ENCODE measurements around the gene SPATA21. TPM values are rescaled to one million over a fixed set of nuclear protein-coding genes. Genes with fewer than 3 reads are reported as not detected.

Gene SPATA21
- total and polyA plus RNA-seq, 10 of the 15 experiments (the other 5 are each of a cell fraction or from before 2014, with no cell fraction given), result 0.05 to 1.1 (median 0.24) TPM; not detected in 1

DNA sequence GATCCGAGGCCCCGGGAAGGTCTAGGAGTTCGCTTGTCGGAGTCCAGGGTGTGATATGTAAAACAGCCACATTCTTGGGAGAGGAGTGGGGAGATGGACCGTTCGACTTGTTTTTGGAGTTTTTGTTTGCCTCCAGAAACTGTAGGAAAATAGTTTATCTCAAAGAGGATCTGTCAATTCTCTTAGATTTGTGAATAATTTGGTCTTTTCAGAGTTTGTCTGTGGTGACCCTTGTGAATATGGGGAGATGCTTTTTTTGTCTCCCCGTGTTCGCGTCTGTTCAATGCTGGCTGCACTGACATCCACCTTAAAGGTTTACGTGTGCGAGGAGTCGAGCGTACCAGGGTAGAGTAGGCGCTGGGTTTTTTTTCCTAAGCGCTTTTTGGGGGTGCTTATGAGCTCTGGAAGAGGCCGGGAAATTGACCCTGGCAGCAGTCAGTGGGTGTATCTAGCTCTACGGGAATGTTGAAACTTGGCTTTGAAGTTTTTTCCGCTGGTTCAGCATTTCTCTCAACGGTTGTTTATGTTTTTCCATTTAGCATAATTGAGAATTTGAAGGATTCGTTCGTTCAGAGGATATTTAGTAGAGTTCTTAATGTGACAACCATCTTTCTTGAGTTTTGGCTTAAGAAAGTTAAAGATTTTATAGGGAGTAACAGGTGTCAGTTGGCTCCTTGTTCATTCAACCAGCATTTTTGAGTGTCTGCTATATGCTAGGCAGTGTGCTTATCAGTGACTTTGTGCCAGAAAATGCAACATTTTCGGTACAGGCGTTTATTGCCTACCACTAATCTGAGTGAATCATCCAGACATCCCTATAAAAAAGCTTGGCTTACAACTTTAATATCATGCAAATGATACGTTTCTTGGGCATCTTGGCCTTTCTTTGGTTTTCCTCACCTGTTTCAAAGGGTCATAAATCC is 69.0 kb downstream of the SPATA21 start:
- ChIA-PET RAD21 (ENCODE audit: unreplicated experiment) (interaction anchor here (0.7 to 3.2 kb wide), 10 partner anchors 13 to 131 kb away, joined by 3 to 37 read pairs (median 3); no protein-coding TSS in a partner anchor), CTCF (interaction anchor here (0.6 to 5.7 kb wide), 7 partner anchors 7 to 164 kb away, joined by 3 to 30 read pairs (median 3); partner anchors contain the start of gene NECAP2), SMC1A (ENCODE audit: uncharacterized antibody, unreplicated experiment) (interaction anchor here (0.8 to 5.8 kb wide), 12 partner anchors 12 to 83 kb away, joined by 3 to 37 read pairs (median 4); partner anchors contain the start of genes NECAP2 and SPATA21), POLR2A (interaction anchor here (0.7 to 3.2 kb wide), 11 partner anchors 12 to 294 kb away, joined by 3 to 34 read pairs (median 4); partner anchors contain the start of genes FAM131C and FBXO42)
- no TSS peak for BruUV-seq (replicated peaks)
- FAIRE-seq, result no peak
- no peak for ATAC-seq
- intact Hi-C loops (cut with micrococcal nuclease; ENCODE audit: unreplicated experiment), result loop anchor here (1.0 to 5.0 kb wide), 5 partner anchors 19 to 521 kb away; partner anchors contain the start of genes CPLANE2, NECAP2 and SPEN
- Histone ChIP-seq H3K36me3 (ENCODE audit: control insufficient read depth in 2 of 2, insufficient read depth in 2 of 2, low read length in 1 of 2) (no peaks in the 10 kb centered on the region), H2AFZ (ENCODE audit: control insufficient read depth, low read depth, low read length) (no peak overlapping the region), H3K27me3 (replicated peaks in 1 of 2; ENCODE audit: control insufficient read depth in 2 of 2, insufficient read depth in 2 of 2, low read length in 1 of 2) (no peaks in the 10 kb centered on the region), H4K20me1 (ENCODE audit: control insufficient read depth, insufficient read depth) (peaks cover 5% of the 10 kb centered on the region), H3K9me3 (replicated peaks; ENCODE audit: control insufficient read depth, insufficient read depth, low read length) (no peaks in the 10 kb centered on the region), H3K79me2 (ENCODE audit: control insufficient read depth, insufficient read depth, low read length) (peaks cover 57% of the 10 kb centered on the region), H3K4me2 (ENCODE audit: control insufficient read depth, insufficient read depth) (peak overlapping the region; percentile 77), H3K4me1 (ENCODE audit: control insufficient read depth, insufficient read depth, low read length) (peaks cover 6% of the 10 kb centered on the region; the same call in 1 of the 2 replicates), H3K27ac (ENCODE audit: control insufficient read depth, insufficient read depth) (peak overlapping the region; percentile 96), H3K9ac (ENCODE audit: control insufficient read depth, insufficient read depth, low read length) (peak overlapping the region; percentile 91), H3K4me3 (peak overlapping the region; percentile 91)
- no peak for DNase-seq (ENCODE audit: low read depth, low spot score)
- in situ Hi-C loops (cut with MboI), result no loop called here
- under 1% methylated on average over 24 of the region's 24 CpGs for WGBS (ENCODE audit: insufficient coverage, insufficient replicate concordance, low lambda C conversion rate, missing lambda C conversion rate)
- TF ChIP-seq, protein P1, sequence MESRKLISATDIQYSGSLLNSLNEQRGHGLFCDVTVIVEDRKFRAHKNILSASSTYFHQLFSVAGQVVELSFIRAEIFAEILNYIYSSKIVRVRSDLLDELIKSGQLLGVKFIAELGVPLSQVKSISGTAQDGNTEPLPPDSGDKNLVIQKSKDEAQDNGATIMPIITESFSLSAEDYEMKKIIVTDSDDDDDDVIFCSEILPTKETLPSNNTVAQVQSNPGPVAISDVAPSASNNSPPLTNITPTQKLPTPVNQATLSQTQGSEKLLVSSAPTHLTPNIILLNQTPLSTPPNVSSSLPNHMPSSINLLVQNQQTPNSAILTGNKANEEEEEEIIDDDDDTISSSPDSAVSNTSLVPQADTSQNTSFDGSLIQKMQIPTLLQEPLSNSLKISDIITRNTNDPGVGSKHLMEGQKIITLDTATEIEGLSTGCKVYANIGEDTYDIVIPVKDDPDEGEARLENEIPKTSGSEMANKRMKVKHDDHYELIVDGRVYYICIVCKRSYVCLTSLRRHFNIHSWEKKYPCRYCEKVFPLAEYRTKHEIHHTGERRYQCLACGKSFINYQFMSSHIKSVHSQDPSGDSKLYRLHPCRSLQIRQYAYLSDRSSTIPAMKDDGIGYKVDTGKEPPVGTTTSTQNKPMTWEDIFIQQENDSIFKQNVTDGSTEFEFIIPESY (IDR thresholded peaks at IDR 0.05), result no peak
- TF ChIP-seq SMARCA5 (IDR thresholded peaks at IDR 0.05), result 0 out of 2 replicates have a peak, but pooled peaks have one; percentile 8
- TF ChIP-seq, protein P2, sequence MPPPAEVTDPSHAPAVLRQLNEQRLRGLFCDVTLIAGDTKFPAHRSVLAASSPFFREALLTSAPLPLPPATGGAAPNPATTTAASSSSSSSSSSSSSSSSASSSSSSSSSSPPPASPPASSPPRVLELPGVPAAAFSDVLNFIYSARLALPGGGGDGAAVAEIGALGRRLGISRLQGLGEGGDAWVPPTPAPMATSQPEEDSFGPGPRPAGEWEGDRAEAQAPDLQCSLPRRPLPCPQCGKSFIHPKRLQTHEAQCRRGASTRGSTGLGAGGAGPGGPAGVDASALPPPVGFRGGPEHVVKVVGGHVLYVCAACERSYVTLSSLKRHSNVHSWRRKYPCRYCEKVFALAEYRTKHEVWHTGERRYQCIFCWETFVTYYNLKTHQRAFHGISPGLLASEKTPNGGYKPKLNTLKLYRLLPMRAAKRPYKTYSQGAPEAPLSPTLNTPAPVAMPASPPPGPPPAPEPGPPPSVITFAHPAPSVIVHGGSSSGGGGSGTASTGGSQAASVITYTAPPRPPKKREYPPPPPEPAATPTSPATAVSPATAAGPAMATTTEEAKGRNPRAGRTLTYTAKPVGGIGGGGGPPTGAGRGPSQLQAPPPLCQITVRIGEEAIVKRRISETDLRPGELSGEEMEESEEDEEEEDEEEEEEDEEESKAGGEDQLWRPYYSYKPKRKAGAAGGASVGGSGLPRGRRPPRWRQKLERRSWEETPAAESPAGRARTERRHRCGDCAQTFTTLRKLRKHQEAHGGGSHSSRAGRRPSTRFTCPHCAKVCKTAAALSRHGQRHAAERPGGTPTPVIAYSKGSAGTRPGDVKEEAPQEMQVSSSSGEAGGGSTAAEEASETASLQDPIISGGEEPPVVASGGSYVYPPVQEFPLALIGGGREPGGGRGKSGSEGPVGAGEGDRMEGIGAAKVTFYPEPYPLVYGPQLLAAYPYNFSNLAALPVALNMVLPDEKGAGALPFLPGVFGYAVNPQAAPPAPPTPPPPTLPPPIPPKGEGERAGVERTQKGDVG (CRISPR knock-in tag; IDR thresholded peaks at IDR 0.05), result 0 out of 2 replicates have a peak, but pooled peaks have one; percentile 41
- TF ChIP-seq RAD21 (IDR thresholded peaks at IDR 0.05; ENCODE audit: insufficient read depth, low read depth, low read length), result no peak
- no peak for TF ChIP-seq RAD51 (IDR thresholded peaks at IDR 0.05)
- peak; percentile 35 for TF ChIP-seq MTA2 (IDR thresholded peaks at IDR 0.05; ENCODE audit: low read depth)
- TF ChIP-seq, protein P3, sequence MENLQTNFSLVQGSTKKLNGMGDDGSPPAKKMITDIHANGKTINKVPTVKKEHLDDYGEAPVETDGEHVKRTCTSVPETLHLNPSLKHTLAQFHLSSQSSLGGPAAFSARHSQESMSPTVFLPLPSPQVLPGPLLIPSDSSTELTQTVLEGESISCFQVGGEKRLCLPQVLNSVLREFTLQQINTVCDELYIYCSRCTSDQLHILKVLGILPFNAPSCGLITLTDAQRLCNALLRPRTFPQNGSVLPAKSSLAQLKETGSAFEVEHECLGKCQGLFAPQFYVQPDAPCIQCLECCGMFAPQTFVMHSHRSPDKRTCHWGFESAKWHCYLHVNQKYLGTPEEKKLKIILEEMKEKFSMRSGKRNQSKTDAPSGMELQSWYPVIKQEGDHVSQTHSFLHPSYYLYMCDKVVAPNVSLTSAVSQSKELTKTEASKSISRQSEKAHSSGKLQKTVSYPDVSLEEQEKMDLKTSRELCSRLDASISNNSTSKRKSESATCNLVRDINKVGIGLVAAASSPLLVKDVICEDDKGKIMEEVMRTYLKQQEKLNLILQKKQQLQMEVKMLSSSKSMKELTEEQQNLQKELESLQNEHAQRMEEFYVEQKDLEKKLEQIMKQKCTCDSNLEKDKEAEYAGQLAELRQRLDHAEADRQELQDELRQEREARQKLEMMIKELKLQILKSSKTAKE (IDR thresholded peaks at IDR 0.05; ENCODE audit: low read depth, poor library complexity, severe bottlenecking), result peak; percentile 43
- no peak for TF ChIP-seq NR2C2 (IDR thresholded peaks at IDR 0.05; ENCODE audit: borderline replicate concordance, control insufficient read depth, insufficient read length, low read depth)
- TF ChIP-seq, protein P4, sequence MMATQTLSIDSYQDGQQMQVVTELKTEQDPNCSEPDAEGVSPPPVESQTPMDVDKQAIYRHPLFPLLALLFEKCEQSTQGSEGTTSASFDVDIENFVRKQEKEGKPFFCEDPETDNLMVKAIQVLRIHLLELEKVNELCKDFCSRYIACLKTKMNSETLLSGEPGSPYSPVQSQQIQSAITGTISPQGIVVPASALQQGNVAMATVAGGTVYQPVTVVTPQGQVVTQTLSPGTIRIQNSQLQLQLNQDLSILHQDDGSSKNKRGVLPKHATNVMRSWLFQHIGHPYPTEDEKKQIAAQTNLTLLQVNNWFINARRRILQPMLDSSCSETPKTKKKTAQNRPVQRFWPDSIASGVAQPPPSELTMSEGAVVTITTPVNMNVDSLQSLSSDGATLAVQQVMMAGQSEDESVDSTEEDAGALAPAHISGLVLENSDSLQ (IDR thresholded peaks at IDR 0.05), result no peak
- TF ChIP-seq HCFC1 (IDR thresholded peaks at IDR 0.05; ENCODE audit: low read length), result no peak
- TF ChIP-seq ZNF217 (IDR thresholded peaks at IDR 0.05), result 0 out of 2 replicates have a peak, but pooled peaks have one; percentile 43
- TF ChIP-seq MTA3 (IDR thresholded peaks at IDR 0.05; ENCODE audit: borderline replicate concordance, low read length), result no peak

All from GM12878 (cell line).